GM18909 (cell line): ENCODE results near the gene ADAMTS12.
"Not testable (repeated sequence)": the region's sequence is repeated elsewhere in the genome, so short reads cannot be mapped to it uniquely, and the experiment has no call there.

Experiments
- ATAC-seq: cut with Tn5 transposase; IDR thresholded peaks from one replicate; pipeline ENCODE4 v1.9.1; 2021; ENCODE audit warnings: mild to moderate bottlenecking; ENCODE audit not compliant: unreplicated experiment, poor library complexity

The ADAMTS12 gene

GRCh38 chr5:33556330-33557328, 335.2 kb downstream of the ADAMTS12 start:
- ATAC-seq: no peak

GRCh38 chr5:33549982-33550567, 341.7 kb downstream of the ADAMTS12 start:
- ATAC-seq: no peak

- not testable (repeated sequence) for ATAC-seq
These were observed 352.0 kb downstream of the ADAMTS12 start for GRCh38 chr5:33539790-33540189.

GRCh38 chr5:33539212-33539611, 352.6 kb downstream of the ADAMTS12 start:
- ATAC-seq: no peak

- ATAC-seq: no peak
These were observed 353.6 kb downstream of the ADAMTS12 start for GRCh38 chr5:33538201-33538600.

GRCh38 chr5:33537240-33537639, 354.6 kb downstream of the ADAMTS12 start:
- no peak for ATAC-seq

GRCh38 chr5:33536802-33537201, 355.0 kb downstream of the ADAMTS12 start:
- ATAC-seq: no peak

- ATAC-seq: no peak
These were observed 360.0 kb downstream of the ADAMTS12 start for GRCh38 chr5:33531824-33532223.

GRCh38 chr5:33531037-33531298, 360.8 kb downstream of the ADAMTS12 start:
- ATAC-seq: no peak

GRCh38 chr5:33530183-33531036, 361.4 kb downstream of the ADAMTS12 start:
- ATAC-seq: no peak

- ATAC-seq: no peak
These were observed 364.1 kb downstream of the ADAMTS12 start for GRCh38 chr5:33527696-33528095.

GRCh38 chr5:33526755-33527154, 365.0 kb downstream of the ADAMTS12 start:
- ATAC-seq: no peak

GRCh38 chr5:33524476-33524875, 367.3 kb downstream of the ADAMTS12 start:
- ATAC-seq: no peak

GRCh38 chr5:33523208-33523771, 368.5 kb downstream of the ADAMTS12 start:
- ATAC-seq: no peak

- no peak for ATAC-seq
These were observed 375.4 kb downstream of the ADAMTS12 start for GRCh38 chr5:33516421-33516820.

GRCh38 chr5:33515366-33515765, 376.4 kb downstream of the ADAMTS12 start:
- ATAC-seq: not testable (repeated sequence)

- ATAC-seq: no peak
These were observed 378.2 kb downstream of the ADAMTS12 start for GRCh38 chr5:33513462-33514185.

GRCh38 chr5:33509036-33509435, 382.8 kb downstream of the ADAMTS12 start:
- no peak for ATAC-seq

GRCh38 chr5:33507426-33507825, 384.4 kb downstream of the ADAMTS12 start:
- no peak for ATAC-seq

- no peak for ATAC-seq
These were observed 387.2 kb downstream of the ADAMTS12 start for GRCh38 chr5:33504570-33504969.
